COLO829 (cell line): Measurements from ENCODE around the gene PUM2.

Experiments used
- DNase-seq: peaks from one replicate; pipeline ENCODE4 v3.0.0; 2012; ENCODE audit warnings: low spot score

Gene PUM2

GRCh38 chr2:20348542-20348941, 2.1 kb downstream of the PUM2 start:
- no peak for DNase-seq

DNA sequence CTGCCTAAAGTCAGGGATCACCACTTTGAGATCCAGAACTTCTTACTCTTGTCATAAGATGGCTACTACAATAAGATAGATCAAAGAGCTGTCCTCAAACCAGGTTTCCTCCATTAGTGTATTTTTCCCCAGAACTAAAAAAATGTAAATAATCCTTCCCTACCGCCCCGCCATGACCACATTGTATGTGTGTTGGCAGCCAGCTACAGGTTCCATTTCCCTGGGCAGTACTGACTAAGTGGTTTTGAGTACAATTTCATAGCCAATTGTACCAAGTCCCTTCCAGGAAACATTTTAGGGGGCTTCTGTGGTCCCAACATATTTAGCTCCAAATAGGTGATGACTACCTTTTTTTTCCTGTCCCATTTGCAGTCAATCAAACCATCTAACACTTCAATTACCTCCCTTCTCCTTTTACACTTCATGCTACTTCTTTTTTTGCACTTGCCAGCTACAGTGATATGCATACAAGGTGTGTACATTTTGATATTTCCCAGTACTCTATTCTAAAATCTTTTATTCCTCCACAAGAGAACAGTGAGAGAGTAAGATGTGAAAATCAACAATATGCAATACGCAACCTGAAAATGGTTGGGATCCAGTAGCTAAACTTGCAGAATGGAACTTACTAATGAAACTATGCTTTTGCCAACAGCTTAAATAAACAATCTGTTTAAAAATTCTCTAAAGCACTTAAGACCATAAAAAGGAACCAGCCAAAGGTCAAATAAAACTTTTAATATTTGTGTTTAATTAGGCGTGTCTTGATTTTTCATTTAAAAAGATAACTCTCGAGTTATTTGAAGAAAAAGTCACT, 3.9 kb downstream of the PUM2 start:
- no peak for DNase-seq

DNA sequence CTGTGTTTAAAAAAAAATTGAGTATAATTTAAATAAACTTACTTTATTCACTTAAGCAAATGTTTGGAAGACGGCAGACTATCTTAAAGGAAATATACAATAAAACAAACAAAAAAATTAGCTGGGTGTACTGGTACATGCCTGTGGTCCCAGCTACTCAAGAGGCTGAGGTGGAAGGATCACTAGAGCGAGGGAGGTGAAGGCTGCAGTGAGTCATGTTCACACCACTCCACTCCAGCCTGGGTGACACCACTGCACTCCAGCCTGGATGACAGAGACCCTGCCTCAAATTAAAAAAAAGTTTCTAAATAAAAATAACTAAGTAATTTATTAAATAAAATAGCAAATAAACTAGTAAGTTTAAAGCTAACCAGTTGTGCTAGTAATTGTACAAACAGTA, 7.5 kb downstream of the PUM2 start:
- DNase-seq, result no peak

DNA sequence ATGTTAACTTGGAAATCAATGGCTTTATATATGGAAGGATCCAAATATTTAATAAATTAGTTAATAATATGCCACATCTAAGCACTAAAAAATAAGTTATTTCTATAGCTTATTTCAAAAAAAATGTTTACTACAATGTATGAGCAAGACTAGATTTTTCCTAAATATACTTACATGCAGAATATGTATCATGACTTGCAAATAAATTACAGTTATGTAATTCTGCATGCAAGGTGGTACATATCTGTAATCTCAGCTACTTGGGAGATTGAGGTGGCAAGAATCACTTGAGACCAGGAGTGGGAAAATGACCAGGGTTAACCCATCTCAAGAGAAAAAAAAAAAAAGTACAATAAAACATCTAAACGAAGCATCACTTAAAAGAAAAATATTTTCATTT, 11.6 kb downstream of the PUM2 start:
- DNase-seq, result no peak

- no peak for DNase-seq
Observed at GRCh38 chr2:20334605-20335203, 15.9 kb downstream of the PUM2 start.

DNA sequence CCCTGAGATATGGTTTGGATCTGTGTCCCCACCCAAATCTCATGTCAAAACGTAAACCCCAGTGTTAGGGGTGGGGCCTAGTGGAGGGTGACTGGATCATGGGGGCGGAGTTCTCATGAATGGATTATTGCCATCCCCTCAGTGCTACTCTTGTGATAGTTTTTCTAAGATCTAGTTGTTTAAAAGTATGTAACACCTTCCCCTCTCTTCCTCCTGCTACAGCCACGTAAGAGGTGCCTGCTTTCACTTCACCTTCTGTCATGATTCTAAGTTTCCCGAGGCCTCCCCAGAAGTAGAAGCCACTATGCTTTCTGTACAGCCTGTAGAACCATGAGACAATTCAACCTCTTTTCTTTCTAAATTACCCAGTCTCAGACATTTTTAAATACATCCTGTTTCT, 16.9 kb downstream of the PUM2 start:
- DNase-seq, result no peak

- DNase-seq, result no peak
Observed at GRCh38 chr2:20330192-20330591, 20.5 kb downstream of the PUM2 start.

DNA sequence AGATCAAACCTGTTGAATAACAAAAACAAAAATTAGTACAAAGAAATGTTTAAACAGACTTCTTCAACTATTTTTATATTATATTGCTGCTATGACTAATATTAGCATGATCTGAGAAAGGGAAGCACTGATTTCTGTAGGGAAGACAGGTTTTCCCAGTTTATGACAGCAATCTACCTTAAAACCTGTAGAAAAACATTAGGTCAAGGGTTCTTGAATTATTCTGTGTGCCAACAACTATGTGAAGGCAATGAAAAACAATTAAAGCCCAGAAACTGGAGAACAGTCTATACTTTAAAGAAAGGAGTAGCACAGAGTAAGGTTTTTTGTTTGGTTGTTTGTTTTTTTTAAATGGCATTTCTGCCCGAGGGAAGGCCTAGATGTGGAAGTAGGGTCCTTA, 23.3 kb downstream of the PUM2 start:
- DNase-seq, result no peak

- DNase-seq, result peak; percentile 39
Observed at GRCh38 chr2:20326163-20326780, 24.4 kb downstream of the PUM2 start.

GRCh38 chr2:20322527-20323300, 27.9 kb downstream of the PUM2 start:
- DNase-seq, result no peak

DNA sequence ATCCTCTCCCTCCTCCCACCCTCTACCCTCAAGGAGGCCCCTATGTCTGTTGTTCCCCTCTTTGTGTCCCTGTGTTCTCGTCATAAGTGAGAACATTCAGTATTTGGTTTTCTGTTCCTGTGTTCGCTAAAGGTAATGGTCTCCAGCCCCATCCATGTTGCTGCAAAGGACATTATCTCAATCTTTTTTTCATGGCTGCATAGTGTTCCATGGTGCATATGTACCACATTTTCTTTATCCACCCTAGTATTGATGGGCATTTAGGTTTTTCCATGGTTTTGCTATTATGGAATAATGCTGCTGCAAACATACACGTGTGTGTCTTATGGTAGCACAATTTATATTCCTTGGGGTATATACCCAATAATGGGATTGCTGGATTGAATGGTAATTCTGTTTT, 33.0 kb downstream of the PUM2 start:
- no peak for DNase-seq

DNA sequence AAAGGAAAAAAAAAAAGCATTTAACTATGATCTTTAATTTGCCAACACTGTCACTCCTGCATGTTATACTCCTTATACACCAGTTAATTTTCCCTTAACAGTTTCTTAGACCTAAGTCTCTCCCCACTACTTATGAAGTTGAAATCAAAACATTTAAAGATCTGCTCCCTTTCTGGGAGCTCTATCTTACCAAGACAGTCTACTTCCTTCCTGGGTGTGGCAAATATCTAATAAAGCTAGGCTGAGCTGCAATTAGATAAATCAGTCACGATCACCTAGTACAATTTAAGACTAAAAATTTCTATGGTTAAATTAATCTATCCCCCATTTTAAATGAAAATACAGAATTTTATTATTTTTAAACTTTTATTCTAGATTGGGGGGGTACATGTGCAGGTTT, 33.4 kb downstream of the PUM2 start:
- DNase-seq, result no peak

DNA sequence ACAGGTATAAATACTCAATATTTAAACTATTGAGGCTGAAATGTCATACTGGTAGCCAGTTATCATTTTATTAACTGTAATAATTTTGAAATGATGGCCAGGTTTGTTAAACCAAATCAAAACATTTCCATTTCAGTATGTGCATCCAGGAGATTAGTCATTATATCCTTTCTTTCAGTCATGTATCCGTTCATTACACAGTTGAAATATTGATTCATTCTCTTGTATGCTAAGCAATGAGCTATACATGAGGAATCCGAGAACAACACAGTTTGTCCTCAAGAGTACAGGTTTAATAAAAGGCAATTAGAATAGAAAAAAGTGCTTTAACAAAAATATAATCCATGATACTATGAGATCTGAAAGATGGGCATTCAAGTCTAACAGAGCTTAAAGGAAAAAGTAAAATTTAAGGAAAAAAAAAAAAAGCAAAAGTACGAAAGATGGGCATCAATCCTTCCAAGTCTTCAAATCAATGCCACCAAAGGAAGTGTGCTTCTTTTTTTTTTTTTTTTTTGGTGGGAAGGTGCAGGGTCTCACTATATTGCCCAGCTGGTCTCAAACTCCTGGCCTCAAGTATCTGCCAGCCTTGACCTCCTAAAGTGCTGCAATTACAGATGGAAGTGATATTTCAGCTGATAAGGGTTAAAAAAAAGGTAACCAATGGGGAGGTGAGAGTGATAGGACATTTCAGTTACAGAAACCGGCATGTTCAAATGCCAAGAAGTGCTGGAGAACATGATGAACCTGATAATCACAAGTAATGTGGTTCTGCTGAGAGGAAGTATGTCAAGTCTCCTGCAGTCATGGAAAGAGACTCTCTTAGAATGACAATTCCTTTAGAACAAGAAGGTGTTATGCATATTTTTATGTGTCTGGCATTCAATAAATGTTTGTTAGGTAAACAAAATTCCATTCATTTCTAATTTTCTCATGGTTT, 35.8 kb downstream of the PUM2 start:
- DNase-seq, result no peak

DNA sequence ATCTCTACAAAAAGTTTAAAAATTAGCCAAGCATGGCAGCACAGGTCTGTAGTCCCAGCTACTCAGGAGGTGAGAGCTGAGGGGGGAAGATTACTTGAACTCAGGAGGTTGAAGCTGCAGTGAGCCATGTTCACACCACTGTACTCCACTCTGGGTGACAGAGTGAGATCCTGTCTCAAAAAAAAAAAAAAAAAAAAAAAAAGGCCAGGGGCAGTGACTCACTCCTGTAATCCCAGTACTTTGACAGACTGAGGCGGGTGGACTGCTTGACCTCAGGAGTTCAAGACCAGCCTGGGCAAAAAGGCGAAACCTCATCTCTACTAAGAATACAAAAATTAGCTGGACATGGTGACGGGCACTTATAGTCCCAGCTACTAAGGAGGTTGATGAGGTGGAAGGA, 37.0 kb downstream of the PUM2 start:
- no peak for DNase-seq

- peak; percentile 22 for DNase-seq
Observed at GRCh38 chr2:20309001-20309400, 41.6 kb downstream of the PUM2 start.

DNA sequence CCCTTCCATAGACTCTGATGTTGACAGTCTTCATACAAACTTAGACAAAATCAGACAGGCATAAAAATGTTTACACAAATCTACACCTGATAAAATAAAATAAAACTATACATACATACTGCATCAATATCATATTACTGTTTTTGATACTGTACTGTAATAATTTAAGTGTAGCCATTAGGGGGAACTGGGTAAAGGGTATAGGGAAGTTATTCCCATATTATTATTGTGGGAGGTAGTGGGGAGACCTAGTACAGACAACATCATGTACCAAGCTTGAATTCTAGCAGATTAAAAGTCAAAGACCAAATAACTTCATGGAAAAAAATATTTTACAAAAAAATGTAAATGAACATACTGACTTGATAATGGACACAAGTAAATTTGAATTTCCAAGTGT, 43.3 kb downstream of the PUM2 start:
- DNase-seq, result no peak

- no peak for DNase-seq
Observed at GRCh38 chr2:20304411-20304810, 46.2 kb downstream of the PUM2 start.

GRCh38 chr2:20303966-20304365, 46.7 kb downstream of the PUM2 start:
- no peak for DNase-seq

- DNase-seq, result no peak
Observed at GRCh38 chr2:20302019-20302418, 48.6 kb downstream of the PUM2 start.

DNA sequence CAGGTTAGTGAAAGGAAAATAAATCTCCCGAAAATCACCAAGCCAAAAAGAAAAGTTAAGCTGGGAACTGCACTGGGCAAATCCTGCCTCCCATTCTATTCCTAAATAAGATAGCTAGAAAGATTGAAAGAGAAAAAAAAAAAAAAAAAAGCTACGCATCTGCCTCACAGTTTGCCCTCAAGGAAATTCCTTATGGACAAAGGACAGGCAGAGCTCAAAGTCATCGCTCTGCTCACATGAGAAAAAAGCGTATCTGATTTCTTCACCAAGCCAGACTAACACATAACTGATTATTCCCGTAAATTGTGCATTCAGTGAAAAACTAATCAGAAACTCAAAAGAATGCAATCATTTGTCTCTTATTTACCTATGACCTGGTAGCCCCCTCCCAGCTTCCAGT, 50.0 kb downstream of the PUM2 start:
- DNase-seq, result peak; percentile 88

DNA sequence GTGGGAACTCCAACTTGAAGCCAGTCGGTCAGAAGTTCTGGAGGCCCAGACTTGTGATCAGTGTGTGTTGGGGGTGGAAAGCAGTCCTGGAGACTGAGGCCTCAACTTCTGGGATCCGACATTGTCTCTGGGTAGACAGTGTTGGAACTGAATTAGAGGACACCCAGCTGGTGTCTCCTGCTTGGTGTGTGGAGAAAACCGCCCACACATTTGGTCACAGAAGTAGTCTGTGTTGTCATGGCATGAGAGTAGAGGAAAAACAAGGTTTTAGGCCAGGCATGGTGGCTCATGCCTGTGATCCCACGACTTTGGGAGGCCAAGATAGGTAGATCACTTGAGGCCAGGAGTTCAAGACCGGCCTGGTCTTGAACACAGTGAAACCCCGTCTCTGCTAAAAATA, 51.5 kb downstream of the PUM2 start:
- no peak for DNase-seq

DNA sequence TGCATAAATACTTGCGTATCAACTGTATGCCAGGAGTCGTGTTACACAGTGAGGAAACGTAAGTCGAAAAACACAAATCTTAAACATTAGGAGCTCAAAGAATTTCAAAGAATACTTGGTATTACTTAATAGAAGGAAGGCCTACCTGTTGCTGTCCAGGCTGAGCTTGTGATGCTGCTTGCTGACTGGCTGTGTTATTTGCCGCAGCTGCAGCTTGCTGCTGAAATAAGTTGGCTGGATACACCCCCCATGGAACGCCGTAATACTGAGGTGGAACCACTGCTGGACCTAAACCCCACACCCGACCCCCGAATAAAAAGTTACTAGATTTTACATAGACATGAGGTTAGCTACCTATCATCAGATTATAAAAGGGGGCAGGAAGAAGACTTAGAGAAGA, 56.4 kb downstream of the PUM2 start:
- DNase-seq, result no peak
